Right lobe of liver (tissue), 4 donors: ENCODE data around the gene STX17.

ENCODE experiments used
- POLR2A ChIP-seq: fragments of 450-650 bp; IDR thresholded peaks from one replicate; pipeline ENCODE4 v1.6.1; 2017; ENCODE audit warnings: antibody characterized with exemption, mild to moderate bottlenecking
- TF ChIP-seq, protein P1 (sequence below), 4 donors: fragments of 200-600 bp in 3 of 4; fragments of 450-650 bp in 1 of 4; IDR thresholded peaks; one replicate each; pipeline versions ENCODE4 v1.5.1 to v1.8.0; 2016 to 2022; ENCODE audit warnings: antibody characterized with exemption in 4 of 4, mild to moderate bottlenecking in 2 of 4
- donor health status: DM: no; HTN: no; CAD: no.
- donor health status: DM: no; HTN: no; CAD: no.
- donor health status: DM: no; HTN: yes; CAD: no.

DNA sequence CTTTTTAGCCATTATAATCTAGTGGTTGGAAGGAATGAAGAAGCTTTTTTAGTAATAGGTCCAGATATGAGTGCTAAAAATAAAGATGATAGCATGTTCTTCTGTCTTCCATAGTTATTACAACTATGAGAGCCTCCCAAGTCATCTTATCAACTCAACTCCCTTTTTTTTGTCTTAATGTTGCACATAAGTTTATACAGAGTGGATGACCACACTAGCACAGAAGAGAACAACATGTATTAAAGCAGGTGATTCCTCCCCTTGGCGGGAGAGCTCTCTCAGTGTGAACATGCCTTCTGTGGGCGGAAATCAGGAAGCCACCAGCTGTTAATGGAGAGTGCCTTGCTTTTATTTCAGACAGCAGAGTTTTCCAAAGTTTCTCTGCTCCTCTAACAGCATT lies 40.1 kb upstream of the STX17 start:
- TF ChIP-seq, protein P1, sequence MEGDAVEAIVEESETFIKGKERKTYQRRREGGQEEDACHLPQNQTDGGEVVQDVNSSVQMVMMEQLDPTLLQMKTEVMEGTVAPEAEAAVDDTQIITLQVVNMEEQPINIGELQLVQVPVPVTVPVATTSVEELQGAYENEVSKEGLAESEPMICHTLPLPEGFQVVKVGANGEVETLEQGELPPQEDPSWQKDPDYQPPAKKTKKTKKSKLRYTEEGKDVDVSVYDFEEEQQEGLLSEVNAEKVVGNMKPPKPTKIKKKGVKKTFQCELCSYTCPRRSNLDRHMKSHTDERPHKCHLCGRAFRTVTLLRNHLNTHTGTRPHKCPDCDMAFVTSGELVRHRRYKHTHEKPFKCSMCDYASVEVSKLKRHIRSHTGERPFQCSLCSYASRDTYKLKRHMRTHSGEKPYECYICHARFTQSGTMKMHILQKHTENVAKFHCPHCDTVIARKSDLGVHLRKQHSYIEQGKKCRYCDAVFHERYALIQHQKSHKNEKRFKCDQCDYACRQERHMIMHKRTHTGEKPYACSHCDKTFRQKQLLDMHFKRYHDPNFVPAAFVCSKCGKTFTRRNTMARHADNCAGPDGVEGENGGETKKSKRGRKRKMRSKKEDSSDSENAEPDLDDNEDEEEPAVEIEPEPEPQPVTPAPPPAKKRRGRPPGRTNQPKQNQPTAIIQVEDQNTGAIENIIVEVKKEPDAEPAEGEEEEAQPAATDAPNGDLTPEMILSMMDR (IDR thresholded peaks at IDR 0.05), result no peak
- TF ChIP-seq POLR2A, result no peak
